GM12892 (cell line): ENCODE data around the gene NCL.
A peak's percentile ranks its signal among the peaks of the same experiment; 100 is the strongest.
"Not testable (repeated sequence)": the region's sequence is repeated elsewhere in the genome, so short reads cannot be mapped to it uniquely, and the experiment has no call there.

Experiments used
- DNase-seq: peaks from one replicate; pipeline ENCODE4 v3.0.0; 2011; ENCODE audit not compliant: insufficient read length
- FAIRE-seq: peaks from 2 replicates; lab custom pipeline; 2011; peaks lifted over from hg19 to GRCh38; lab: Jason Lieb, UNC
- POLR2A ChIP-seq: IDR thresholded peaks from 2 replicates; pipeline ENCODE4 v1.6.1; 2011; ENCODE audit warnings: low read depth, low read length, control low read depth
- POLR2AphosphoS5 ChIP-seq: IDR thresholded peaks from 2 replicates; pipeline ENCODE4 v1.6.1; 2011; ENCODE audit warnings: low read depth, low read length, control low read depth
- TAF1 ChIP-seq: IDR thresholded peaks from 2 replicates; pipeline ENCODE4 v1.6.1; 2011; ENCODE audit warnings: low read depth, mild to moderate bottlenecking, control low read depth, low read length, borderline replicate concordance

Gene NCL

GRCh38 chr2:231467613-231468530 is 3.6 kb upstream of the NCL start:
- DNase-seq (no peak), FAIRE-seq (no peak)
- TF ChIP-seq POLR2AphosphoS5 = no peak
- no peak for TF ChIP-seq TAF1
- no peak for TF ChIP-seq POLR2A

- no peak for TF ChIP-seq POLR2A
- no peak for TF ChIP-seq TAF1
- no peak for TF ChIP-seq POLR2AphosphoS5
- FAIRE-seq = no peak
- DNase-seq = no peak
Observed at GRCh38 chr2:231467016-231467545, 2.8 kb upstream of the NCL start.

GRCh38 chr2:231464576-231465540 is 574 bp upstream of the NCL start:
- peak; percentile 96 for DNase-seq

GRCh38 chr2:231462729-231463465 is 1.4 kb downstream of the NCL start:
- TF ChIP-seq TAF1 (no peak), POLR2A (no peak), POLR2AphosphoS5 (0 out of 2 replicates have a peak, but pooled peaks have one; percentile 6)
- FAIRE-seq (no peak), DNase-seq (no peak)

More at GRCh38 chr2:231464576-231465540, 574 bp upstream of the NCL start:
- FAIRE-seq = no peak
- TF ChIP-seq POLR2AphosphoS5 (no peak), POLR2A (peak; percentile 60; the same call in 1 of the 2 replicates)

- TF ChIP-seq POLR2A (peak; percentile 41; the same call in 1 of the 2 replicates), POLR2AphosphoS5 (peak; percentile 60; the same call in 1 of the 2 replicates), TAF1 (no peak)
- no peak for FAIRE-seq
- DNase-seq = no peak
Observed at GRCh38 chr2:231461516-231461971, 2.7 kb downstream of the NCL start.

- DNase-seq, FAIRE-seq: not testable (repeated sequence)
Observed at GRCh38 chr2:231460841-231461240, 3.4 kb downstream of the NCL start.

GRCh38 chr2:231460073-231460835 is 4.0 kb downstream of the NCL start:
- FAIRE-seq (no peak), DNase-seq (no peak)
- TF ChIP-seq POLR2AphosphoS5 = peak; percentile 67
- TF ChIP-seq POLR2A = no peak; the same call in 1 of the 2 replicates

- FAIRE-seq (no peak), DNase-seq (no peak)
- TF ChIP-seq TAF1 (no peak), POLR2AphosphoS5 (no peak)
Observed at GRCh38 chr2:231458368-231458767, 5.9 kb downstream of the NCL start.

GRCh38 chr2:231457101-231457500 is 7.2 kb downstream of the NCL start:
- TF ChIP-seq POLR2A (no peak; the same call in 1 of the 2 replicates), TAF1 (no peak), POLR2AphosphoS5 (no peak)
- DNase-seq (no peak), FAIRE-seq (no peak)

- DNase-seq = no peak
- TF ChIP-seq POLR2AphosphoS5 (0 out of 2 replicates have a peak, but pooled peaks have one; percentile 13), TAF1 (no peak)
- FAIRE-seq = no peak
Observed at GRCh38 chr2:231456295-231457004, 7.8 kb downstream of the NCL start.
